BJ (cell line): ENCODE measurements around the gene TALDO1. TPM values are rescaled to one million over a fixed set of nuclear protein-coding genes. Genes with fewer than 3 reads are reported as not detected.

ENCODE experiments used
- CTCF ChIA-PET: fragments of 350-600 bp; formaldehyde crosslinking; extraction: SDS; loops from one replicate; lab custom pipeline; 2021; ENCODE audit warnings: antibody characterized with exemption, inconsistent platforms; lab: Yijun Ruan, JAX
- POLR2A ChIA-PET: fragments of 300-600 bp; sonication (Branson Sonifier 250); formaldehyde crosslinking; extraction: SDS; loops from one replicate; lab custom pipeline; 2021; ENCODE audit warnings: antibody characterized with exemption; lab: Charles Lee
- DNase-seq: peaks from one replicate; pipeline ENCODE4 v3.0.0-alpha.2; 2011; ENCODE audit warnings: low read depth
- H3K27me3 ChIP-seq: 2 replicates; pipeline ENCODE4 v1.6.0; 2011; ENCODE audit warnings: low read length; ENCODE audit not compliant: control insufficient read depth, insufficient read depth
- H3K36me3 ChIP-seq: 2 replicates; pipeline ENCODE4 v1.5.1; 2011; ENCODE audit warnings: low read length; ENCODE audit not compliant: control insufficient read depth, insufficient read depth
- H3K4me3 ChIP-seq: 2 replicates; pipeline ENCODE4 v1.5.1; 2011; ENCODE audit warnings: low read depth, mild to moderate bottlenecking, control low read depth, low read length
- polyA plus RNA-seq: library from polyadenylated mRNA; depleted of rRNA; stranded (reverse); fragments of >200 nt; gene quantifications from 2 replicates; pipeline ENCODE4 v1.2.3, GENCODE V29; 2011
- TF ChIP-seq, protein P1 (sequence below): IDR thresholded peaks from 2 replicates; pipeline ENCODE4 v1.5.1; 2011; ENCODE audit warnings: low read depth, mild to moderate bottlenecking, control low read depth, inconsistent platforms, low read length, moderate library complexity; ENCODE audit not compliant: insufficient read depth

The TALDO1 gene
- polyA plus RNA-seq, 1 experiment, result 278 TPM

GRCh38 chr11:789943-790342 lies 42.7 kb downstream of the TALDO1 start, which contains the start of gene CEND1:
TSS of gene CEND1 (minus strand) at chr11:790090. CDS start at chr11:788576, 1,514 bp downstream.
- DNase-seq, result no peak
- peak within 1 kb of the TSS; percentile 23 for H3K4me3 ChIP-seq
- CTCF ChIA-PET, result no interaction called here

DNA sequence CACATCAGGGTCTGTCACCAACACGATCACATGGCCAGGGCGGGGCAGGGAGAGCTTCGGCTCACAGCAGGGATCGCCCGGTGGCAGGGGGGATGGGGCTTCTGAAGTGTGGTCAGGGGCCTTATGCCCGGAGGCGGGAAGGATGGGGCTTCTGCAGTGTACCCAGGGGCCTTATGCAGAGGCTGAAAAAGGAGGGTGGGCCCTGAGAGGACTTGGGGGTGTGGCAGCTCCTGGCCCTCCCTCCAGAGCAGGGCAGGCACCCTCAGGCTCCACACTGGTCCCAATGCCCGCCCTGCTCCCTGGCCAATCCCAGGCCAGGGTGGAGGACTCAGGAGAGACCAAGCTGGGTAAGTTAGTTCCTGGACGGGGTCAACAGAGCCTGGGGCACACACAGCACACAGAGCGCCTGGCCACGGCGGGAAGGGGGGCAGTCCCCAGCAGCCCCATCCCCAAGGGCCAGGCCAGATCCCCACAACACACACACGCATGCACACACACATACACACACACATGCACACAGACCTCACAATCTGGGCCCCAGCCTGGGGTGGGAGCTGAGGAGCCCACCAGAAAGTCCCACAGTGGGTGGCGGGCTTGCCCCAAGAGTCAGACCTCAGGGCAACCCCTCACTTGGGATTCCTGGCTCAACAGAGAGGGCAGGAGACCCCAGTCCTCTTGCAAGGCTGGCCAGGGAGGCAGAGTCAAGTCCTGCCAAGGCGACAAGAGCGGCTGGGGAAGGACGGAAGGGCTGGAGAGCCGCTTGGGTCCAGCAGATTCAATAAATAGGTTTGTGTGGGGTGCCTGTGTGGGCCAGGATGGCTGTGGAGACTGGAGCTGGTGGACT lies 43.7 kb downstream of the TALDO1 start:
- DNase-seq, result no peak
- Histone ChIP-seq H3K36me3 (peaks cover 2% of the 10 kb centered on the region), H3K4me3 (no peak overlapping the region), H3K27me3 (no peaks in the 10 kb centered on the region)
- TF ChIP-seq, protein P1, sequence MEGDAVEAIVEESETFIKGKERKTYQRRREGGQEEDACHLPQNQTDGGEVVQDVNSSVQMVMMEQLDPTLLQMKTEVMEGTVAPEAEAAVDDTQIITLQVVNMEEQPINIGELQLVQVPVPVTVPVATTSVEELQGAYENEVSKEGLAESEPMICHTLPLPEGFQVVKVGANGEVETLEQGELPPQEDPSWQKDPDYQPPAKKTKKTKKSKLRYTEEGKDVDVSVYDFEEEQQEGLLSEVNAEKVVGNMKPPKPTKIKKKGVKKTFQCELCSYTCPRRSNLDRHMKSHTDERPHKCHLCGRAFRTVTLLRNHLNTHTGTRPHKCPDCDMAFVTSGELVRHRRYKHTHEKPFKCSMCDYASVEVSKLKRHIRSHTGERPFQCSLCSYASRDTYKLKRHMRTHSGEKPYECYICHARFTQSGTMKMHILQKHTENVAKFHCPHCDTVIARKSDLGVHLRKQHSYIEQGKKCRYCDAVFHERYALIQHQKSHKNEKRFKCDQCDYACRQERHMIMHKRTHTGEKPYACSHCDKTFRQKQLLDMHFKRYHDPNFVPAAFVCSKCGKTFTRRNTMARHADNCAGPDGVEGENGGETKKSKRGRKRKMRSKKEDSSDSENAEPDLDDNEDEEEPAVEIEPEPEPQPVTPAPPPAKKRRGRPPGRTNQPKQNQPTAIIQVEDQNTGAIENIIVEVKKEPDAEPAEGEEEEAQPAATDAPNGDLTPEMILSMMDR, result no peak
- POLR2A ChIA-PET, result no interaction called here
- CTCF ChIA-PET, result interaction anchor here (0.7 kb wide), 2 partner anchors 23 to 89 kb away, joined by 3 read pairs; no protein-coding TSS in a partner anchor

More at GRCh38 chr11:789943-790342, 42.7 kb downstream of the TALDO1 start, which contains the start of gene CEND1:
- POLR2A ChIA-PET, result no interaction called here
- TF ChIP-seq, protein P1, result no peak
- Histone ChIP-seq H3K27me3 (no peaks in the 10 kb centered on the region), H3K36me3 (peaks cover 2% of the 10 kb centered on the region)

- ChIA-PET CTCF (no interaction called here), POLR2A (no interaction called here)
- TF ChIP-seq, protein P1, result no peak
- Histone ChIP-seq H3K27me3 (no peaks in the 10 kb centered on the region), H3K4me3 (no peak overlapping the region), H3K36me3 (peaks cover 2% of the 10 kb centered on the region)
- DNase-seq, result no peak
These were observed 44.6 kb downstream of the TALDO1 start for GRCh38 chr11:791658-792534.

DNA sequence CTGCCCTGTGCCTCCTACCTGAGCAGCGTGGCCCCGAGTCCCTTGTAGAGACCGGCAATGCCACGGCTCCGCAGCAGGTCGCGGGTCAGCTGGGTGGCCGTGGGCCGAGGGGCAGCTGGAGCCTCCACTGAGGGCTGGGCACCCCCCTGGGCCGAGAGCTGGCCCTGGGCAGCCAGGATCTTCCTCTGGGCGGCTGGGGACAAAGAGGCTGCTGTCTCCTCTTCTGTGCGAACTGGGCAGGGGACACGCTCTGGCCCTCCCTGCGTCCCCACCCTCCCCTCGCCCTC lies 45.2 kb downstream of the TALDO1 start:
- peaks cover 2% of the 10 kb centered on the region for H3K36me3 ChIP-seq
- CTCF ChIA-PET, result no interaction called here
- no peak for DNase-seq
- H3K27me3 ChIP-seq, result no peaks in the 10 kb centered on the region
- TF ChIP-seq, protein P1, result no peak
- no peak overlapping the region for H3K4me3 ChIP-seq
- POLR2A ChIA-PET, result no interaction called here

DNA sequence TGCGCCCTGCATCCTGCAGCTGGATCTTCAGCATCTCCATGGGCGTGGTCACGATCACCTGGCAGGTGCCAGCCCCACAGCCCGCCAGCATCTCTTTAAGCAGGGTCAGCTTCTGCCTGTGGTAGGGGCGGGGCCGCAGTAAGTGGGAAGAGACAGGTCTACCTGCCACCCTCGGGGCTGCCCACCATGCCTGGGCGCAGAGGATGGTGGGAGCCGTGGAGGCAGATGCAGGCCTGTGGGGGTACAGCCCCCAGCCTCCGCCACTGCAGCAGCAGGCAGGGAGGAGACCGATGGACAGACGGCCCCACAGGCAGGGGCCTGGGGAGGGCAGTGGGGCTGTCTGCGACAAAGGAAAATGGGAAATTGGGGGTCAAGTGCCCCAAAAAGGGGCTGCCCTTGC lies 45.6 kb downstream of the TALDO1 start:
- no peak for DNase-seq
- H3K27me3 ChIP-seq, result no peaks in the 10 kb centered on the region
- CTCF ChIA-PET, result no interaction called here
- H3K36me3 ChIP-seq, result peaks cover 2% of the 10 kb centered on the region
- POLR2A ChIA-PET, result no interaction called here
- H3K4me3 ChIP-seq, result no peak overlapping the region
- TF ChIP-seq, protein P1, result no peak
